HUES6 (cell line): Measurements from ENCODE around the gene TBRG4.

Source experiments
- H3K27ac ChIP-seq: 2 replicates; pipeline ENCODE4 v1.7.0; 2013; ENCODE audit warnings: low read depth, mild to moderate bottlenecking, low read length, inconsistent platforms
- H3K27me3 ChIP-seq: 2 replicates; pipeline ENCODE4 v1.6.1; 2013; ENCODE audit warnings: low read length; ENCODE audit not compliant: control insufficient read depth, insufficient read depth
- H3K36me3 ChIP-seq: 2 replicates; pipeline ENCODE4 v1.6.1; 2013; ENCODE audit warnings: low read length; ENCODE audit not compliant: control insufficient read depth, insufficient read depth
- H3K4me1 ChIP-seq: 2 replicates; pipeline ENCODE4 v1.6.1; 2013; ENCODE audit warnings: low read length; ENCODE audit not compliant: control insufficient read depth, insufficient read depth
- H3K4me3 ChIP-seq: 2 replicates; pipeline ENCODE4 v1.5.1; 2013; ENCODE audit warnings: low read depth, low read length
- H3K9ac ChIP-seq: one replicate; pipeline ENCODE4 v1.6.1; 2013; ENCODE audit warnings: mild to moderate bottlenecking, low read length
- H3K9me3 ChIP-seq: 2 replicates; pipeline ENCODE4 v1.6.1; 2013; ENCODE audit warnings: low read depth, low read length; ENCODE audit not compliant: control insufficient read depth, insufficient read depth

Gene TBRG4

GRCh38 chr7:45126920-45127319 is 15.4 kb upstream of the TBRG4 start:
- H3K9ac ChIP-seq, result no peak overlapping the region
- no peak overlapping the region for H3K4me3 ChIP-seq
- peaks cover 17% of the 10 kb centered on the region for H3K4me1 ChIP-seq
- no peaks in the 10 kb centered on the region for H3K27me3 ChIP-seq
- no peaks in the 10 kb centered on the region for H3K36me3 ChIP-seq
- no peak overlapping the region for H3K27ac ChIP-seq
- no peaks in the 10 kb centered on the region for H3K9me3 ChIP-seq

GRCh38 chr7:45126201-45126600 is 14.7 kb upstream of the TBRG4 start:
- Histone ChIP-seq H3K4me3 (no peak overlapping the region), H3K27ac (no peak overlapping the region), H3K9me3 (no peaks in the 10 kb centered on the region), H3K9ac (no peak overlapping the region), H3K4me1 (peaks cover 17% of the 10 kb centered on the region), H3K36me3 (no peaks in the 10 kb centered on the region), H3K27me3 (no peaks in the 10 kb centered on the region)

GRCh38 chr7:45125193-45125904 is 13.9 kb upstream of the TBRG4 start:
- no peaks in the 10 kb centered on the region for H3K36me3 ChIP-seq
- no peak overlapping the region for H3K27ac ChIP-seq

GRCh38 chr7:45123913-45124710 is 12.6 kb upstream of the TBRG4 start:
- no peak overlapping the region for H3K27ac ChIP-seq
- H3K4me1 ChIP-seq, result peaks cover 17% of the 10 kb centered on the region
- H3K9ac ChIP-seq, result no peak overlapping the region
- no peaks in the 10 kb centered on the region for H3K36me3 ChIP-seq
- no peak overlapping the region for H3K4me3 ChIP-seq
- H3K9me3 ChIP-seq, result no peaks in the 10 kb centered on the region
- H3K27me3 ChIP-seq, result no peaks in the 10 kb centered on the region

More at GRCh38 chr7:45125193-45125904, 13.9 kb upstream of the TBRG4 start:
- Histone ChIP-seq H3K27me3 (no peaks in the 10 kb centered on the region), H3K9ac (no peak overlapping the region), H3K4me1 (peaks cover 17% of the 10 kb centered on the region), H3K9me3 (no peaks in the 10 kb centered on the region), H3K4me3 (no peak overlapping the region)

GRCh38 chr7:45122975-45123860 is 11.7 kb upstream of the TBRG4 start:
- Histone ChIP-seq H3K27me3 (no peaks in the 10 kb centered on the region), H3K4me3 (no peak overlapping the region), H3K27ac (no peak overlapping the region), H3K36me3 (no peaks in the 10 kb centered on the region), H3K9me3 (no peaks in the 10 kb centered on the region), H3K9ac (no peak overlapping the region), H3K4me1 (peaks cover 17% of the 10 kb centered on the region)

- no peak overlapping the region for H3K27ac ChIP-seq
- H3K4me3 ChIP-seq, result no peak overlapping the region
- no peaks in the 10 kb centered on the region for H3K36me3 ChIP-seq
- no peak overlapping the region for H3K9ac ChIP-seq
- H3K9me3 ChIP-seq, result no peaks in the 10 kb centered on the region
- peaks cover 14% of the 10 kb centered on the region for H3K4me1 ChIP-seq
- peaks cover 9% of the 10 kb centered on the region; the same call in 1 of the 2 replicates for H3K27me3 ChIP-seq
These were observed 8.1 kb upstream of the TBRG4 start for GRCh38 chr7:45119550-45119949.

GRCh38 chr7:45118889-45119331 is 7.4 kb upstream of the TBRG4 start:
- Histone ChIP-seq H3K4me3 (no peak overlapping the region), H3K9ac (no peak overlapping the region), H3K36me3 (no peaks in the 10 kb centered on the region), H3K27ac (no peak overlapping the region), H3K27me3 (peaks cover 9% of the 10 kb centered on the region; the same call in 1 of the 2 replicates), H3K9me3 (no peaks in the 10 kb centered on the region), H3K4me1 (peaks cover 7% of the 10 kb centered on the region)

- no peak overlapping the region for H3K4me3 ChIP-seq
- peaks cover 2% of the 10 kb centered on the region for H3K4me1 ChIP-seq
- H3K9ac ChIP-seq, result no peak overlapping the region
- H3K9me3 ChIP-seq, result no peaks in the 10 kb centered on the region
- H3K27me3 ChIP-seq, result peaks cover 9% of the 10 kb centered on the region; the same call in 1 of the 2 replicates
- no peaks in the 10 kb centered on the region for H3K36me3 ChIP-seq
- H3K27ac ChIP-seq, result no peak overlapping the region
These were observed 6.8 kb upstream of the TBRG4 start for GRCh38 chr7:45118292-45118691.

- Histone ChIP-seq H3K4me3 (no peak overlapping the region), H3K27me3 (peaks cover 9% of the 10 kb centered on the region; the same call in 1 of the 2 replicates), H3K36me3 (no peaks in the 10 kb centered on the region), H3K4me1 (no peaks in the 10 kb centered on the region), H3K27ac (no peak overlapping the region), H3K9ac (no peak overlapping the region), H3K9me3 (no peaks in the 10 kb centered on the region)
These were observed 6.1 kb upstream of the TBRG4 start for GRCh38 chr7:45117582-45117981.

- H3K27ac ChIP-seq, result no peak overlapping the region
- no peak overlapping the region for H3K9ac ChIP-seq
- peaks cover 9% of the 10 kb centered on the region; the same call in 1 of the 2 replicates for H3K27me3 ChIP-seq
- no peaks in the 10 kb centered on the region; the same call in 1 of the 2 replicates for H3K36me3 ChIP-seq
- H3K4me3 ChIP-seq, result no peak overlapping the region
- no peaks in the 10 kb centered on the region for H3K9me3 ChIP-seq
- no peaks in the 10 kb centered on the region for H3K4me1 ChIP-seq
These were observed 4.6 kb upstream of the TBRG4 start for GRCh38 chr7:45116048-45116447.
